ENCODE results near the gene SAMM50. TPM values are rescaled to one million over a fixed set of nuclear protein-coding genes. Genes with fewer than 3 reads are reported as not detected.

SAMM50 gene
- total and polyA plus RNA-seq, 4 donors, result 39.3 to 70.1 (median 53.3) TPM

DNA sequence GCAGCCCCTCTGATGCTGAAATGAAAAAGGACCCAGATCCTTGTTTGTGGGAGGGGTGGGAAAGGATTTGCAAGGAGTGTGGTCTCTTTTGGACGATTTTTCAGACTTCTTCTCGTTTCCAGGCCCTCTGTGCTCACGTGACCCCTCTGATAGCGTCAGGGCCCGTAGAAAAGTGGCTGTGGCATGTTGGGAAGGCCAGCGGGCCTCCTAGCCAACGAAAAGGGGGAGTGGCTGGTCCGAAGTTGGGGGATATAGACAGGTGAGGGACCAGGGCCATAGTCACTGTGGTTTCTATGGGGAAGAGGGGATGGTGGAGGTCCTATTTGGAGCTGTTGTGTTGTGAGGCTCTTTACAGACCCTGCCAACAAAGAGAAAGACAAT is 75.5 kb downstream of the SAMM50 start:
- Histone ChIP-seq H3K27me3 (ENCODE audit: control insufficient read depth, insufficient read depth, low read length) (no peaks in the 10 kb centered on the region), H3K4me1 (ENCODE audit: control insufficient read depth, insufficient read depth, low read length) (peaks cover 30% of the 10 kb centered on the region), H3K9me3 (ENCODE audit: control insufficient read depth, insufficient read depth, low read length) (no peaks in the 10 kb centered on the region), H3K4me3 (ENCODE audit: low read depth, low read length) (no peak overlapping the region), H3K36me3 (ENCODE audit: control insufficient read depth, insufficient read depth, low read length) (no peaks in the 10 kb centered on the region), H3K27ac (ENCODE audit: low read depth, low read length) (no peak overlapping the region)
- DNase-seq (ENCODE audit: low read depth in 4 of 6, low spot score in 6 of 6), result no peak
- 85% methylated on average over 8 of the region's 8 CpGs for WGBS (ENCODE audit: insufficient coverage)

DNA sequence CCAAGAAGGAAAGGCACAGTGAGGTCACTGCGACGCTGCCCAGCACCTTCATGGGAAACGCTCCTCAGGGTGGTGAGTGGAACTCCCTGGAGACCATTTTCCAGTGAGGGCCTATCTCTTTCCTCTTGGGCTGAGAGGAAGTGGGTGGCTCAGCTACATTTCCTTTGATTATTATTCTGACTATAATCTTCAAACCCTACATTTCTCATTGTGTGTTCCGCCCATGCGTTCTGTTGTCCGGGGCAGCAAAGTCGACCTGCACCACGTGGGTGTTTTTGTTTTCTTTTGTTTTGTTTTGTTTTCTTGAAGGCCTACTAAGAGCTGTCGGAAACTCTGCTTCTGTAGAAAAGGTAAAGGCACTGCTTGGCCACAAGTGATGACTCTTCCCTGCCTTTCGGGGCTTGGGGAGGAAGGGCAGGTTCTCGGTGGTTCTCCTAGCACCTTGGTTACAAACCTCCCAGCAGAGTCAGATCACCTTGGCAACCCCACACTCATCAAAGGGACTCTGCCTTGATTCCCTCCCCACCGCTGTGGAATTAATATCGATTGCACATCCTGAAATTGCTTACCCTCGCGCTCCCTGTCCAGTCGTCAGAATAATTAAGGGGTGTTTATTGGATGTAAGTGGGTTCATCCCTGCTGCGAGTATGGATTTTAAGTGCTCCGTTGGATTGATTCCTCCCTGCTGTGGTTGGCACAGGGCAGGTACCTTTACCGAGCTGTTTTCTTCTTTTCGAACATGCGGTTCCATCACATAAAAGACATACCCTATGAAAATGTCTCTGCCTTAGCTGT is 76.1 kb downstream of the SAMM50 start:
- Histone ChIP-seq H3K27me3 (ENCODE audit: control insufficient read depth, insufficient read depth, low read length) (no peaks in the 10 kb centered on the region), H3K4me3 (ENCODE audit: low read depth, low read length) (no peak overlapping the region), H3K27ac (ENCODE audit: low read depth, low read length) (no peak overlapping the region), H3K9me3 (ENCODE audit: control insufficient read depth, insufficient read depth, low read length) (no peaks in the 10 kb centered on the region), H3K4me1 (ENCODE audit: control insufficient read depth, insufficient read depth, low read length) (peaks cover 24% of the 10 kb centered on the region), H3K36me3 (ENCODE audit: control insufficient read depth, insufficient read depth, low read length) (no peaks in the 10 kb centered on the region)
- 80% methylated on average over 5 of the region's 21 CpGs for WGBS (ENCODE audit: insufficient coverage)
- DNase-seq (ENCODE audit: low read depth in 4 of 6, low spot score in 6 of 6), result peak in 1 of 6 donors; percentile 90

DNA sequence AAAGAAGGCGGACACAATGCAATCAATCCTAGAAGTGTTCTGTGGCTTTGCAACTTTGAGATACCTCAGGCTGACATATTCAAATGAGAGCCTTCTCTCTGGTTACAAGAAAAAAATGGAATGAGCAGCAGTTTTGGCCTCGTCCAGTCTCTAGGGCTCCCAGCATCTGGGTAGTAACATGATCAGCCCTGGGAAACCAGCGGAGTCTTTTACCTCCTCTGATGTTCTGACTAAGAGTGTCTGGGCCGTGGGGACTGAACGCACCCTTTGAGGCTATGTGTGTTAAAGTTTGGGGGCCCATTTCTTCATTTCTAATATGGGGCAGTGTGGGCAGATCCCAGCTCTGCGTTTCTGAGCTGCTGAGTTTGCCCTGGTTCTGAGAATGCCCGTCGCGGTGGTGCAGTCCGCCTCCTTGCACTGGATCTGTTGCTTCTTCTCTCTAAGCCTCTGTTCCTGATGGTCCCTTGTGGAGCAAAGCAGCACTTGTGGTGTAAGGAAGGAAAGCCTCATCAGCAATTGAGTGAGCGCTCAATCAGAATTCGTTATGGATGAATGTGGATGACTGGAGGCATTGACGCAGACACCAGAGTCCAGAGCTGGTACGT is 77.0 kb downstream of the SAMM50 start:
- no peak for DNase-seq (ENCODE audit: low read depth in 4 of 6, low spot score in 6 of 6)
- WGBS (ENCODE audit: insufficient coverage), result 85% methylated on average over 14 of the region's 14 CpGs
- peaks cover 16% of the 10 kb centered on the region for H3K4me1 ChIP-seq (ENCODE audit: control insufficient read depth, insufficient read depth, low read length)

DNA sequence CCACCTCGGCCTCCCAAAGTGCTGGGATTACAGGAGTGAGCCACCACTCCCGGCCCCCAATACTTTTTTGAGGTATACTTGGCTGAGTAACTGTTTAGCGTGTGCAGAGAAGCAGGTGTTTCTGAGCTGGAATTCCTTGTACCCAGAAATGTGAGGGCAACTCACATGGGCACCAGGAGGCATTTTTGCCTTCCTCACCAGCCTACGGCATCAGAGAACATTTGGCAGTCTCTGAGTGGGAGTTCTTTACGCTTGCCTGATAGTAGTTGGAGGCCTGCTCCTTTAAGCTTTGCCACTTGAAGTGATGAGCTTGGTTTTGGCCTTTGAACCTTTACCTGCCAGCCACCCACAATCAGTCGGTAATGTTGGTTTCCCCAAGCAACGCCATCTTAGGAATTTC is 78.0 kb downstream of the SAMM50 start:
- 90% methylated on average over 4 of the region's 7 CpGs for WGBS (ENCODE audit: insufficient coverage)
- no peak overlapping the region for H3K27ac ChIP-seq (ENCODE audit: low read depth, low read length)
- peaks cover 17% of the 10 kb centered on the region for H3K4me1 ChIP-seq (ENCODE audit: control insufficient read depth, insufficient read depth, low read length)

More for the DNA sequence above, 77.0 kb downstream of the SAMM50 start:
- H3K4me3 ChIP-seq (ENCODE audit: low read depth, low read length), result no peak overlapping the region
- H3K27me3 ChIP-seq (ENCODE audit: control insufficient read depth, insufficient read depth, low read length), result no peaks in the 10 kb centered on the region
- no peaks in the 10 kb centered on the region for H3K9me3 ChIP-seq (ENCODE audit: control insufficient read depth, insufficient read depth, low read length)
- H3K36me3 ChIP-seq (ENCODE audit: control insufficient read depth, insufficient read depth, low read length), result no peaks in the 10 kb centered on the region
- no peak overlapping the region for H3K27ac ChIP-seq (ENCODE audit: low read depth, low read length)

DNA sequence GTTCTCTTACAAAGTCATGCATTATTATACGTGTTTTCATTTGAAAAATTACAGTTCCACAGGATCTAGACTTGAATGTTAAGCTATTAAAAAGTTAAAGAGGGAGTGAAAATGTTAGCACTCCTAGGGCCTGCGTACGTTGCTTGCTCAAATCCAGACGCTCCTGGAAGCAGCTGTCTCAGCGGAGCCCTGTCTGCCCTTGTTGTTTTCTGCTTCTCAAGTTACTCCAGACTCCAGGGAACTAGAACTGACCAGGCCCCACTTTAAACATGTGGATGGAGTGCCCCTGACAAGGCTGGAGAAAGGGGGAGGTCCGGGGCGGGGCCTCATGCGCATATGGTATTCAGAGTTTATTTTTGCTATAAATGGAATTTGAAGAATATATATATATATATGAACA is 78.5 kb downstream of the SAMM50 start:
- no peaks in the 10 kb centered on the region for H3K9me3 ChIP-seq (ENCODE audit: control insufficient read depth, insufficient read depth, low read length)
- no peaks in the 10 kb centered on the region for H3K27me3 ChIP-seq (ENCODE audit: control insufficient read depth, insufficient read depth, low read length)
- H3K4me3 ChIP-seq (ENCODE audit: low read depth, low read length), result no peak overlapping the region
- no peak overlapping the region for H3K27ac ChIP-seq (ENCODE audit: low read depth, low read length)
- peaks cover 17% of the 10 kb centered on the region for H3K4me1 ChIP-seq (ENCODE audit: control insufficient read depth, insufficient read depth, low read length)
- no peaks in the 10 kb centered on the region for H3K36me3 ChIP-seq (ENCODE audit: control insufficient read depth, insufficient read depth, low read length)
- DNase-seq (ENCODE audit: low read depth in 4 of 6, low spot score in 6 of 6), result no peak
- 92% methylated on average over 4 of the region's 8 CpGs for WGBS (ENCODE audit: insufficient coverage)

More for the DNA sequence above, 78.0 kb downstream of the SAMM50 start:
- Histone ChIP-seq H3K27me3 (ENCODE audit: control insufficient read depth, insufficient read depth, low read length) (no peaks in the 10 kb centered on the region), H3K4me3 (ENCODE audit: low read depth, low read length) (no peak overlapping the region), H3K36me3 (ENCODE audit: control insufficient read depth, insufficient read depth, low read length) (no peaks in the 10 kb centered on the region), H3K9me3 (ENCODE audit: control insufficient read depth, insufficient read depth, low read length) (no peaks in the 10 kb centered on the region)
- no peak for DNase-seq (ENCODE audit: low read depth in 4 of 6, low spot score in 6 of 6)

DNA sequence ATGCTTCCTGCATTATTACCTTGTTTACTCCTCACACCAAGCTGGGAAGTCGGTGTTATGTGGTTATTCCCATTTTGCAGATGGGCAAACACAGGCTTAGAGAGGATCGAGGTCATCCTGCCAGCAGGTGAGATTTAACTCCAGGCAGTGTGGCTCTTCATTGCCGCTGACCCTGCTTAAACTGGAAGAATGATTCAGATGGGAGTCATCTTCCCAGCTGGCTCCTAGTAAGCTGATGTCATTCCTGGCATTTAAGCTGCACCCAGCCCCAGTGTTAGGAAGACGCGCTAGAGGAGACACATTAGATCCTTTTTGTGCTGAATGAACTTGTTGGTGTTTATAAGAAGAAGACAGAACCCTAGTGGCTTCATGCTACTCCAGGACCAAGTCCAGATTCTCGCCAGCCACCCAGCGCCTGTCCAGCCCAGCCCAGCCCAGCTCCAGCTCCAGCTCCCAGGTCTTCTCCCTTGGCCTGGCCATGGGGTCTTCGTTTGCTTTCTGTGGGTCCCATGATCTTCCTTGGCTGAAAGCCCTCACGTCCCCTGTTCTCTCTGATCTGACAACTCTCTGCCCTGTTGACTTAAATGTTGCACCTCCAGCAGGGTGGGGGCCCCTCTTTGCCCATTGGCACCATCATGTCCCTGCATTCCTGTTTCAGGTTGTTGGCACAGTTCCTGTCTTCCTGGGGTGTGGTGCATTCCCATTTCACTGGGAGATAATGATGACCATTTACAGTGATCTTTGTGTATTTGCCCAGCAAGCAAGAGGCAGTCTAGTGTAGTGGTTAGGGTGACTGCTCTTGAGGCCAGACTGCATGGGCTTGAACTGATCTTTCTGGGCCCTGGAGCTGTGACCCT is 82.5 kb downstream of the SAMM50 start:
- 78% methylated on average over 6 of the region's 9 CpGs for WGBS (ENCODE audit: insufficient coverage)
- Histone ChIP-seq H3K27ac (ENCODE audit: low read depth, low read length) (no peak overlapping the region), H3K27me3 (ENCODE audit: control insufficient read depth, insufficient read depth, low read length) (no peaks in the 10 kb centered on the region), H3K4me1 (ENCODE audit: control insufficient read depth, insufficient read depth, low read length) (peaks cover 4% of the 10 kb centered on the region), H3K4me3 (ENCODE audit: low read depth, low read length) (no peak overlapping the region), H3K36me3 (ENCODE audit: control insufficient read depth, insufficient read depth, low read length) (no peaks in the 10 kb centered on the region), H3K9me3 (ENCODE audit: control insufficient read depth, insufficient read depth, low read length) (no peaks in the 10 kb centered on the region)
- no peak for DNase-seq (ENCODE audit: low read depth in 4 of 6, low spot score in 6 of 6)

DNA sequence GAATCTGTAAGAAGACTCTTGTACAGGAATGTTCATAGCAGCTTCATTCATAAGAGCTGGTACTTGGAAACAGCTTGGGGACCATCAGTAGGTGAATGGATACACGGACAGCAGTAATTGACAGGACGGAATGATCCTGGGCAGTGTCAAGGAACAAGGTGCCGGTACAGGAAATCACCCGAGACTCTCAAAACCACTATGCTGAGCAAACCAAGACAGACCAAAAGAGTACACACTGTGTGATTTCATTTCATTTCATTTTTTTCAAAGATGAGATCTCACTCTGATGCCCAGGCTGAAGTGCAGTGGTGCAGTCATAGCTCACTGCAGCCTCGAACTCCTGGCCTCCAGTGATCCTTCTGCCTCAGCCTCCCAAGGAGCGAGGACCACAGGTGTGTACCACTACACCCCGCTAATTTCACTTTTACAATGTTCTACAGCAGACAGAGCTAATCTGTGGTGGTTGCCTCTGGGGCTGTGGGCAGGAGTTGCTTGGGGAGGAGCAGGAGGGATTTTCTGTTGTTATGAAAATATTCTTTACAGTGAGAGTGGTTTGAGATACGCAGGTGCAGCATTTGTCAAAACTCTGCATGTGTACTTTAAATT is 84.4 kb downstream of the SAMM50 start:
- H3K27me3 ChIP-seq (ENCODE audit: control insufficient read depth, insufficient read depth, low read length), result no peaks in the 10 kb centered on the region
- no peak overlapping the region for H3K4me3 ChIP-seq (ENCODE audit: low read depth, low read length)
- no peaks in the 10 kb centered on the region for H3K9me3 ChIP-seq (ENCODE audit: control insufficient read depth, insufficient read depth, low read length)
- WGBS (ENCODE audit: insufficient coverage), result 94% methylated on average over 3 of the region's 8 CpGs
- H3K4me1 ChIP-seq (ENCODE audit: control insufficient read depth, insufficient read depth, low read length), result peaks cover 4% of the 10 kb centered on the region
- H3K27ac ChIP-seq (ENCODE audit: low read depth, low read length), result no peak overlapping the region
- DNase-seq (ENCODE audit: low read depth in 4 of 6, low spot score in 6 of 6), result no peak
- H3K36me3 ChIP-seq (ENCODE audit: control insufficient read depth, insufficient read depth, low read length), result no peaks in the 10 kb centered on the region

DNA sequence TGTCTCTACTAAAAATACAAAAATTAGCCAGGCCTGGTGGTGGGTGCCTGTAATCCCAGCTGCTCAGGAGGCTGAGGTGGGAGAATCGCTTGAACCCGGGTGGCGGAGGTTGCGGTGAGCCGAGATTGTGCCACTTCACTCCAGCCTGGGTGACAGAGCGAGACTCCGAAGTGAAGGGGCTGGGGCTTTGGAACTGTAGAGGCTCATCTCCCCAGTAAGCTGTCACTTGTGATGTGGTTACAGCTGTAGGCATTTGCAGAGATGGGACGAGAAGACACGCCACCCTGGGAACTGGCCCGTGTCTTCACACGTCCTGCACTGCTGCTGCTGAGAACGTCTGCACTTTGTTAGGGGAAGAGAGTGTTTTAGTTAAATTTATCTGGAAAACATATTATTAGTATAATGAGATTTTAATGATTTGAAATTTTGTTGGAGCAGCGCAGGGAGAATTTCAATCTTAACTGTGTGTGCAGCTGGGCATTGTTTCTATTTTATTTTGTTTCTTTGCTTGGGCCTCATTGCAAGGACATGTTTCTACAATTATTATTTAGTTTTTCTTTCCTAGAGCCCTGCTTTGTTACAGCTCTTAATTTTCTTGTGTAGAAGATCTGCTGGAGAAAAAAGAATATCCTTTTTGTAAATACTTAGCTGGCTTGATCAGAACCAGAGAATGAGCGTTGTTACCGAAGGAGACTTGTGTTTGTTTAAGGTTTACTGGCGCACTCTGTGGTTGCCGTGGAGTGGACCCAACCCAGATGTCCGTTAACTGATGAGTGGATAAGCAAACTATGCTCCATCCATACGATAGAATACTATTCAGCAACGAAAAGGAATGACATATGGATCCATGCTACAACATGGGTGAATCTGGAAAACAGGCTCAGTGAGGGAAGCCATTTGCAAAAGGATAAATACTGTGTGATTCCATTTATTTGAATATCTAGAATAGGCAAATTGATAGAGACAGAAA is 87.3 kb downstream of the SAMM50 start:
- H3K36me3 ChIP-seq (ENCODE audit: control insufficient read depth, insufficient read depth, low read length), result no peaks in the 10 kb centered on the region
- H3K27me3 ChIP-seq (ENCODE audit: control insufficient read depth, insufficient read depth, low read length), result no peaks in the 10 kb centered on the region
- H3K27ac ChIP-seq (ENCODE audit: low read depth, low read length), result no peak overlapping the region
- H3K4me1 ChIP-seq (ENCODE audit: control insufficient read depth, insufficient read depth, low read length), result peaks cover 4% of the 10 kb centered on the region
- DNase-seq (ENCODE audit: low read depth in 4 of 6, low spot score in 6 of 6), result no peak
- H3K9me3 ChIP-seq (ENCODE audit: control insufficient read depth, insufficient read depth, low read length), result no peaks in the 10 kb centered on the region
- 81% methylated on average over 13 of the region's 20 CpGs for WGBS (ENCODE audit: insufficient coverage)
- H3K4me3 ChIP-seq (ENCODE audit: low read depth, low read length), result no peak overlapping the region
